Smooth muscle cell of trachea (primary cell): ENCODE results near the gene KCNK13. TPM values are rescaled to one million over a fixed set of nuclear protein-coding genes. Genes with fewer than 3 reads are reported as not detected.

Experiments
- total RNA-seq: library from RNA; depleted of rRNA; stranded (reverse); fragments of >200 nt; gene quantifications from 2 replicates; pipeline ENCODE4 v1.2.1, GENCODE V29; 2014

Gene KCNK13
- not detected in 2 replicates for total RNA-seq

DNA sequence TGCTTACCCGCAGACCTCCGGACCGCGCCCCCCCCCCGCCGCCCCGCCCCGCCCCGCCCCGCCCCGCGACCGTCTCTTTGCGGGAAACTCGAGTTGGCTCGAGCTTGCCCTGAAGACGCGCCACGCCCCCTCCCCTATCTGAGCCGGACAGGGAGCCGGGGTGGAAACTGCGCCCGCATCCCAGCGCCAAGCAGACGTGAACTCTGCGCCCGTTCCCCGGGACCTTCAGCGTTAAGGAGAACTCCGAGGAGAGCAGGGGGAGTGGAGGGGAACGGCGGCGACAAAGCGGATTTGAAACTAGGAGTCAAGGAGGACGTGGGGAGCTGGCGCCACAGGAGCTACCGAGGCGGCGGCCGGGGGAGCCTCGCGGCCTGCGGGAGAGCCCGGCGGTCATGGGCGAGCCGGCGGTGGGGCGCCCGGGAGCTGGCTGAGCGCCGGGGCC lies at the start of gene KCNK13:
KCNK13 (plus strand) TSS at position 310 of the 442 bp plus-strand sequence. CDS start 212 bp downstream, outside the sequence.

Other genes with a start within 250 kb of the KCNK13 start
- gene EFCAB11, start 107.3 kb upstream of the KCNK13 start, total RNA-seq, result 3.1 and 10.8 TPM in 2 replicates
- gene TDP1, start 106.1 kb upstream of the KCNK13 start, total RNA-seq, result 15.9 and 30.5 TPM in 2 replicates
- gene PSMC1, start 194.6 kb downstream of the KCNK13 start, total RNA-seq, result 101 and 243 TPM in 2 replicates